ENCODE data around the gene RAPGEF4. TPM values are rescaled to one million over a fixed set of nuclear protein-coding genes. Genes with fewer than 3 reads are reported as not detected.

The RAPGEF4 gene
- total RNA-seq, 1 experiment from 2014 or later = not detected

GRCh38 chr2:173030561-173031490 is 295.2 kb downstream of the RAPGEF4 start:
- no peaks in the 10 kb centered on the region for H3K9me2 ChIP-seq (ENCODE audit: insufficient read depth)
- DNase-seq = no peak
- H3K27me3 ChIP-seq (ENCODE audit: insufficient read depth, low read depth) = no peaks in the 10 kb centered on the region
- no peaks in the 10 kb centered on the region for H4K20me1 ChIP-seq (ENCODE audit: insufficient read depth)
- CTCF ChIA-PET = interaction anchor here (0.6 kb wide), 1 partner anchor 264 kb away, joined by 4 read pairs; no protein-coding TSS in a partner anchor
- H3K79me2 ChIP-seq (ENCODE audit: low read depth) = no peaks in the 10 kb centered on the region
- no peaks in the 10 kb centered on the region for H3F3A ChIP-seq (ENCODE audit: insufficient read depth, low read depth)
- no peaks in the 10 kb centered on the region for H3K9me3 ChIP-seq (ENCODE audit: insufficient read depth, low read depth)
- H3K4me3 ChIP-seq = no peak overlapping the region
- no peaks in the 10 kb centered on the region for H3K4me1 ChIP-seq (replicated peaks; ENCODE audit: insufficient read depth)
- no peak overlapping the region for H3K27ac ChIP-seq
- H2AFZ ChIP-seq = no peak overlapping the region
- TF ChIP-seq, protein P1, sequence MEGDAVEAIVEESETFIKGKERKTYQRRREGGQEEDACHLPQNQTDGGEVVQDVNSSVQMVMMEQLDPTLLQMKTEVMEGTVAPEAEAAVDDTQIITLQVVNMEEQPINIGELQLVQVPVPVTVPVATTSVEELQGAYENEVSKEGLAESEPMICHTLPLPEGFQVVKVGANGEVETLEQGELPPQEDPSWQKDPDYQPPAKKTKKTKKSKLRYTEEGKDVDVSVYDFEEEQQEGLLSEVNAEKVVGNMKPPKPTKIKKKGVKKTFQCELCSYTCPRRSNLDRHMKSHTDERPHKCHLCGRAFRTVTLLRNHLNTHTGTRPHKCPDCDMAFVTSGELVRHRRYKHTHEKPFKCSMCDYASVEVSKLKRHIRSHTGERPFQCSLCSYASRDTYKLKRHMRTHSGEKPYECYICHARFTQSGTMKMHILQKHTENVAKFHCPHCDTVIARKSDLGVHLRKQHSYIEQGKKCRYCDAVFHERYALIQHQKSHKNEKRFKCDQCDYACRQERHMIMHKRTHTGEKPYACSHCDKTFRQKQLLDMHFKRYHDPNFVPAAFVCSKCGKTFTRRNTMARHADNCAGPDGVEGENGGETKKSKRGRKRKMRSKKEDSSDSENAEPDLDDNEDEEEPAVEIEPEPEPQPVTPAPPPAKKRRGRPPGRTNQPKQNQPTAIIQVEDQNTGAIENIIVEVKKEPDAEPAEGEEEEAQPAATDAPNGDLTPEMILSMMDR (conservative IDR thresholded peaks at IDR 0.05) = no peak
- TF ChIP-seq EZH2 (IDR thresholded peaks at IDR 0.05; ENCODE audit: low read depth) = no peak
- no peak overlapping the region for H3K4me2 ChIP-seq
- POLR2A ChIA-PET (ENCODE audit: unreplicated experiment) = no interaction called here
- BruUV-seq (replicated peaks) = no TSS peak
- H3K36me3 ChIP-seq (ENCODE audit: low read depth) = no peaks in the 10 kb centered on the region
- intact Hi-C loops (cut with micrococcal nuclease; ENCODE audit: unreplicated experiment) = no loop called here

- H3K4me2 ChIP-seq = no peak overlapping the region
- H4K20me1 ChIP-seq (ENCODE audit: insufficient read depth) = no peaks in the 10 kb centered on the region
- H3F3A ChIP-seq (ENCODE audit: insufficient read depth, low read depth) = no peaks in the 10 kb centered on the region
- no peaks in the 10 kb centered on the region for H3K9me3 ChIP-seq (ENCODE audit: insufficient read depth, low read depth)
- H3K27me3 ChIP-seq (ENCODE audit: insufficient read depth, low read depth) = no peaks in the 10 kb centered on the region
- TF ChIP-seq, protein P1 (conservative IDR thresholded peaks at IDR 0.05) = no peak
- TF ChIP-seq EZH2 (IDR thresholded peaks at IDR 0.05; ENCODE audit: low read depth) = no peak
- CTCF ChIA-PET = interaction anchor here (0.6 kb wide), 1 partner anchor 1565 kb away, joined by 4 read pairs; no protein-coding TSS in a partner anchor
- no peak overlapping the region for H3K27ac ChIP-seq
- H3K79me2 ChIP-seq (ENCODE audit: low read depth) = no peaks in the 10 kb centered on the region
- H3K4me3 ChIP-seq = no peak overlapping the region
- BruUV-seq (replicated peaks) = no TSS peak
- no peak overlapping the region for H2AFZ ChIP-seq
- no peak for DNase-seq
- H3K36me3 ChIP-seq (ENCODE audit: low read depth) = no peaks in the 10 kb centered on the region
- POLR2A ChIA-PET (ENCODE audit: unreplicated experiment) = interaction anchor here (0.6 kb wide), 1 partner anchor 46 kb away, joined by 3 read pairs; no protein-coding TSS in a partner anchor
- H3K4me1 ChIP-seq (replicated peaks; ENCODE audit: insufficient read depth) = no peaks in the 10 kb centered on the region
- intact Hi-C loops (cut with micrococcal nuclease; ENCODE audit: unreplicated experiment) = no loop called here
- no peaks in the 10 kb centered on the region for H3K9me2 ChIP-seq (ENCODE audit: insufficient read depth)
Measured at GRCh38 chr2:173032032-173032431, 296.4 kb downstream of the RAPGEF4 start.

DNA sequence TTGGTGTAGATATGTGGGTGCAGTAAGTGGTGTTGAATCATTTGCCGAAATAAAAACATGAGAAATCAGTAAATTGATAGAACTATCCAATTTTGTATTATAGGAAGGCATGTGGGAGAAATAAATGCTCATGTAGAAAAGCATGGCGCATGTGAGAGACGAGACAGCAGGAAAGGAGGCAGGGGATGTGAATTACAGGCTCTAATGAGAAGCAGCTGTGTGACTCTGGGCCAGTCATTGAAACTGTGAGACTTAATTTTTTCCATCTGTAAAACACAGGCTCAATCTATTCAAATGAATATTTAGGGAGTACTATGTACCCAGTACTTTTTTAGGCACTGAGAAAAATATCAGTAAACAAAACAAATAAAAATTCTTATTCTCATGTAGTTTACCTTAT is 297.4 kb downstream of the RAPGEF4 start:
- Histone ChIP-seq H3K4me2 (no peak overlapping the region), H3K9me3 (ENCODE audit: insufficient read depth, low read depth) (no peaks in the 10 kb centered on the region), H3K36me3 (ENCODE audit: low read depth) (no peaks in the 10 kb centered on the region), H3K9me2 (ENCODE audit: insufficient read depth) (no peaks in the 10 kb centered on the region), H3F3A (ENCODE audit: insufficient read depth, low read depth) (no peaks in the 10 kb centered on the region), H3K79me2 (ENCODE audit: low read depth) (no peaks in the 10 kb centered on the region), H3K4me3 (no peak overlapping the region), H2AFZ (no peak overlapping the region), H3K27ac (no peak overlapping the region), H3K27me3 (ENCODE audit: insufficient read depth, low read depth) (no peaks in the 10 kb centered on the region), H3K4me1 (replicated peaks; ENCODE audit: insufficient read depth) (no peaks in the 10 kb centered on the region), H4K20me1 (ENCODE audit: insufficient read depth) (no peaks in the 10 kb centered on the region)
- CTCF ChIA-PET = no interaction called here
- DNase-seq = no peak
- POLR2A ChIA-PET (ENCODE audit: unreplicated experiment) = no interaction called here
- TF ChIP-seq EZH2 (IDR thresholded peaks at IDR 0.05; ENCODE audit: low read depth) = no peak
- TF ChIP-seq, protein P1 (conservative IDR thresholded peaks at IDR 0.05) = no peak
- no TSS peak for BruUV-seq (replicated peaks)
- intact Hi-C loops (cut with micrococcal nuclease; ENCODE audit: unreplicated experiment) = no loop called here
